EL (cell line): ENCODE measurements around the gene WDR91.
A peak's percentile ranks its signal among the peaks of the same experiment; 100 is the strongest.
"Not testable (repeated sequence)": the region's sequence is repeated elsewhere in the genome, so short reads cannot be mapped to it uniquely, and the experiment has no call there.

Experiments used
- DNase-seq: peaks from one replicate; pipeline ENCODE4 v3.0.0-alpha.2; 2016

The WDR91 gene

GRCh38 chr7:135174941-135175340, 36.4 kb downstream of the WDR91 start:
- DNase-seq = no peak

- DNase-seq = not testable (repeated sequence)
These were observed 37.4 kb downstream of the WDR91 start for GRCh38 chr7:135173916-135174315.

- peak; percentile 47 for DNase-seq
These were observed 39.6 kb downstream of the WDR91 start for GRCh38 chr7:135171581-135172291.

- DNase-seq = not testable (repeated sequence)
These were observed 40.3 kb downstream of the WDR91 start for GRCh38 chr7:135170998-135171481.

GRCh38 chr7:135170274-135170997, 40.9 kb downstream of the WDR91 start, which contains the start of gene CYREN:
Gene CYREN (minus strand): TSS chr7:135170707. CDS start chr7:135168922, 1,785 bp downstream.
- DNase-seq = peak; percentile 95

- DNase-seq = no peak
These were observed 41.4 kb downstream of the WDR91 start for GRCh38 chr7:135169964-135170273.

GRCh38 chr7:135169141-135169963, 42.0 kb downstream of the WDR91 start:
- DNase-seq = peak; percentile 54

GRCh38 chr7:135168489-135169140, 42.7 kb downstream of the WDR91 start:
- no peak for DNase-seq

GRCh38 chr7:135168001-135168400, 43.3 kb downstream of the WDR91 start:
- DNase-seq = no peak

GRCh38 chr7:135167365-135167917, 43.9 kb downstream of the WDR91 start:
- DNase-seq = no peak

GRCh38 chr7:135166338-135166990, 44.9 kb downstream of the WDR91 start:
- no peak for DNase-seq

GRCh38 chr7:135165862-135166261, 45.5 kb downstream of the WDR91 start:
- no peak for DNase-seq

- peak; percentile 34 for DNase-seq
These were observed 46.8 kb downstream of the WDR91 start for GRCh38 chr7:135164357-135165061.

GRCh38 chr7:135162382-135163001, 48.8 kb downstream of the WDR91 start:
- no peak for DNase-seq

GRCh38 chr7:135161669-135162068, 49.7 kb downstream of the WDR91 start:
- DNase-seq = no peak

GRCh38 chr7:135160858-135161653, 50.3 kb downstream of the WDR91 start:
- DNase-seq = no peak

- peak; percentile 42 for DNase-seq
These were observed 51.0 kb downstream of the WDR91 start for GRCh38 chr7:135160098-135160857.

- DNase-seq = no peak
These were observed 51.8 kb downstream of the WDR91 start for GRCh38 chr7:135159359-135160085.
